ENCODE results near the gene SCFD2. TPM values are rescaled to one million over a fixed set of nuclear protein-coding genes. Genes with fewer than 3 reads are reported as not detected.

Gene SCFD2
- total RNA-seq, 1 donor from 2014 or later = 10.7 TPM

GRCh38 chr4:52945982-52946381 lies 419.9 kb downstream of the SCFD2 start:
- Mint-ChIP-seq H3K4me1 (ENCODE audit: low read depth) (peaks cover 18% of the 10 kb centered on the region), H3K4me3 (ENCODE audit: unreplicated experiment) (no peak overlapping the region), H3K27ac (ENCODE audit: unreplicated experiment) (no peak overlapping the region), H3K9me3 (ENCODE audit: low read depth) (no peaks in the 10 kb centered on the region), H3K27me3 (ENCODE audit: low read depth) (no peaks in the 10 kb centered on the region), H3K36me3 (ENCODE audit: low read depth) (no peaks in the 10 kb centered on the region)
- TF ChIP-seq CTCF (IDR thresholded peaks at IDR 0.05) = no peak
- no peak for DNase-seq (ENCODE audit: low spot score)

- Mint-ChIP-seq H3K36me3 (ENCODE audit: low read depth) (no peaks in the 10 kb centered on the region), H3K9me3 (ENCODE audit: low read depth) (no peaks in the 10 kb centered on the region), H3K27me3 (ENCODE audit: low read depth) (no peaks in the 10 kb centered on the region), H3K4me3 (ENCODE audit: unreplicated experiment) (no peak overlapping the region), H3K4me1 (ENCODE audit: low read depth) (peaks cover 15% of the 10 kb centered on the region), H3K27ac (ENCODE audit: unreplicated experiment) (no peak overlapping the region)
- no peak for TF ChIP-seq CTCF (IDR thresholded peaks at IDR 0.05)
- DNase-seq (ENCODE audit: low spot score) = no peak
Measured at GRCh38 chr4:52945326-52945898, 420.4 kb downstream of the SCFD2 start.

- DNase-seq (ENCODE audit: low spot score) = no peak
- Mint-ChIP-seq H3K27me3 (ENCODE audit: low read depth) (no peaks in the 10 kb centered on the region), H3K4me3 (ENCODE audit: unreplicated experiment) (no peak overlapping the region), H3K9me3 (ENCODE audit: low read depth) (no peaks in the 10 kb centered on the region), H3K27ac (ENCODE audit: unreplicated experiment) (no peak overlapping the region), H3K4me1 (ENCODE audit: low read depth) (peaks cover 10% of the 10 kb centered on the region), H3K36me3 (ENCODE audit: low read depth) (no peaks in the 10 kb centered on the region)
- no peak for TF ChIP-seq CTCF (IDR thresholded peaks at IDR 0.05)
Measured at GRCh38 chr4:52943677-52944076, 422.2 kb downstream of the SCFD2 start.

- Mint-ChIP-seq H3K4me3 (ENCODE audit: unreplicated experiment) (no peak overlapping the region), H3K27ac (ENCODE audit: unreplicated experiment) (no peak overlapping the region), H3K9me3 (ENCODE audit: low read depth) (no peaks in the 10 kb centered on the region), H3K4me1 (ENCODE audit: low read depth) (peaks cover 10% of the 10 kb centered on the region), H3K27me3 (ENCODE audit: low read depth) (no peaks in the 10 kb centered on the region), H3K36me3 (ENCODE audit: low read depth) (no peaks in the 10 kb centered on the region)
- no peak for TF ChIP-seq CTCF (IDR thresholded peaks at IDR 0.05)
- no peak for DNase-seq (ENCODE audit: low spot score)
Measured at GRCh38 chr4:52942936-52943335, 422.9 kb downstream of the SCFD2 start.

- TF ChIP-seq CTCF (IDR thresholded peaks at IDR 0.05) = no peak
- peaks cover 2% of the 10 kb centered on the region for H3K36me3 Mint-ChIP-seq (ENCODE audit: low read depth)
- H3K9me3 Mint-ChIP-seq (ENCODE audit: low read depth) = no peaks in the 10 kb centered on the region
- H3K27me3 Mint-ChIP-seq (ENCODE audit: low read depth) = no peaks in the 10 kb centered on the region
- no peak overlapping the region for H3K4me3 Mint-ChIP-seq (ENCODE audit: unreplicated experiment)
- DNase-seq (ENCODE audit: low spot score) = no peak
- H3K4me1 Mint-ChIP-seq (ENCODE audit: low read depth) = peaks cover 4% of the 10 kb centered on the region
- no peak overlapping the region for H3K27ac Mint-ChIP-seq (ENCODE audit: unreplicated experiment)
Measured at GRCh38 chr4:52941450-52941849, 424.4 kb downstream of the SCFD2 start.
